WTC11 (cell line): ENCODE results near the gene GCC1. TPM values are rescaled to one million over a fixed set of nuclear protein-coding genes. Genes with fewer than 3 reads are reported as not detected.

Source experiments
- ATAC-seq: fragments of 200-7000 bp; cut with Tn5 transposase; 2 replicates; pipeline ENCODE4 v1.10.0; 2021; ENCODE audit warnings: mild to moderate bottlenecking, moderate library complexity
- CTCF ChIA-PET: fragments of 300-600 bp; sonication (Branson Sonifier 250); formaldehyde crosslinking; loops from one replicate; lab custom pipeline; 2021; ENCODE audit warnings: antibody characterized with exemption; lab: Charles Lee
- POLR2A ChIA-PET: fragments of 350-600 bp; sonication (Branson Sonifier 250); formaldehyde crosslinking; loops from one replicate; lab custom pipeline; 2021; ENCODE audit warnings: antibody characterized with exemption; lab: Charles Lee
- DNase-seq: peaks from one replicate; pipeline ENCODE4 v3.0.0; 2021; ENCODE audit warnings: low spot score
- H3K27ac Mint-ChIP-seq: 2 replicates; pipeline ENCODE4 v1.8.0; 2021; ENCODE audit warnings: mixed read lengths
- H3K27me3 Mint-ChIP-seq: 2 replicates; pipeline ENCODE4 v1.8.0; 2021; ENCODE audit warnings: low read depth, mild to moderate bottlenecking, moderate library complexity, mixed read lengths
- H3K36me3 Mint-ChIP-seq: 2 replicates; pipeline ENCODE4 v1.8.0; 2021; ENCODE audit warnings: mixed read lengths
- H3K4me1 Mint-ChIP-seq: 2 replicates; pipeline ENCODE4 v1.8.0; 2022; ENCODE audit warnings: mixed read lengths
- H3K4me3 Mint-ChIP-seq: 2 replicates; pipeline ENCODE4 v1.8.0; 2021; ENCODE audit warnings: mild to moderate bottlenecking, moderate library complexity, mixed read lengths
- H3K9me3 Mint-ChIP-seq: 2 replicates; pipeline ENCODE4 v1.8.0; 2021; ENCODE audit warnings: mixed read lengths
- ATF2 ChIP-seq: sonication (generic); formaldehyde crosslinking; IDR thresholded peaks from 2 replicates; pipeline ENCODE4 v1.8.1; 2022; ENCODE audit warnings: low read depth, missing genetic modification reagents, borderline replicate concordance
- ATF3 ChIP-seq: sonication (generic); formaldehyde crosslinking; conservative IDR thresholded peaks from 2 replicates; pipeline ENCODE4 v1.8.1; 2022; ENCODE audit warnings: mild to moderate bottlenecking, missing genetic modification reagents
- CBFB ChIP-seq: sonication (generic); formaldehyde crosslinking; IDR thresholded peaks from 2 replicates; pipeline ENCODE4 v1.8.1; 2022; ENCODE audit warnings: mild to moderate bottlenecking, low read depth, missing genetic modification reagents
- E2F5 ChIP-seq: sonication (generic); formaldehyde crosslinking; IDR thresholded peaks from 2 replicates; pipeline ENCODE4 v1.8.1; 2022; ENCODE audit warnings: mild to moderate bottlenecking, moderate library complexity, missing genetic modification reagents
- EMX1 ChIP-seq: fragments of 250-450 bp; sonication (Bioruptor Pico); IDR thresholded peaks from 2 replicates; pipeline ENCODE4 v1.8.0; 2021; ENCODE audit warnings: mild to moderate bottlenecking
- ESRRA ChIP-seq: sonication (generic); formaldehyde crosslinking; IDR thresholded peaks from 2 replicates; pipeline ENCODE4 v1.8.1; 2022; ENCODE audit warnings: mild to moderate bottlenecking, missing genetic modification reagents, borderline replicate concordance
- FOXP4 ChIP-seq: sonication (generic); formaldehyde crosslinking; IDR thresholded peaks from 2 replicates; pipeline ENCODE4 v1.8.0; 2022; ENCODE audit warnings: mild to moderate bottlenecking, missing genetic modification reagents
- HMGA2 ChIP-seq: fragments of 250-450 bp; sonication (Bioruptor Pico); IDR thresholded peaks from 2 replicates; pipeline ENCODE4 v1.4.0; 2021; ENCODE audit warnings: mild to moderate bottlenecking, moderate library complexity
- HMGXB4 ChIP-seq: sonication (generic); formaldehyde crosslinking; IDR thresholded peaks from 2 replicates; pipeline ENCODE4 v1.8.1; 2023; ENCODE audit warnings: mild to moderate bottlenecking, moderate library complexity, missing genetic modification reagents
- IRF2 ChIP-seq: sonication (generic); formaldehyde crosslinking; IDR thresholded peaks from 2 replicates; pipeline ENCODE4 v1.8.0; 2022; ENCODE audit warnings: low read depth, missing genetic modification reagents, borderline replicate concordance
- JAZF1 ChIP-seq: fragments of 250-450 bp; sonication (Bioruptor Pico); IDR thresholded peaks from 2 replicates; pipeline ENCODE4 v1.9.0; 2021; ENCODE audit warnings: moderate library complexity, mild to moderate bottlenecking, inconsistent platforms
- NFE2L1 ChIP-seq: sonication (generic); formaldehyde crosslinking; IDR thresholded peaks from 2 replicates; pipeline ENCODE4 v1.8.1; 2023; ENCODE audit warnings: missing genetic modification reagents
- OVOL2 ChIP-seq: fragments of 250-450 bp; sonication (Bioruptor Pico); IDR thresholded peaks from 2 replicates; pipeline ENCODE4 v1.9.0; 2021; ENCODE audit warnings: mild to moderate bottlenecking, borderline replicate concordance
- PRRX2 ChIP-seq: fragments of 250-450 bp; sonication (Bioruptor Pico); IDR thresholded peaks from 2 replicates; pipeline ENCODE4 v1.8.0; 2021; ENCODE audit warnings: mild to moderate bottlenecking
- RORB ChIP-seq: fragments of 250-450 bp; sonication (Bioruptor Pico); IDR thresholded peaks from 2 replicates; pipeline ENCODE4 v1.9.0; 2021; ENCODE audit warnings: mild to moderate bottlenecking
- SMAD4 ChIP-seq: sonication (generic); formaldehyde crosslinking; IDR thresholded peaks from 2 replicates; pipeline ENCODE4 v1.8.0; 2022; ENCODE audit warnings: mild to moderate bottlenecking, missing genetic modification reagents
- TCF7 ChIP-seq: sonication (generic); formaldehyde crosslinking; IDR thresholded peaks from 2 replicates; pipeline ENCODE4 v1.8.0; 2022; ENCODE audit warnings: mild to moderate bottlenecking, low read depth, missing genetic modification reagents, moderate library complexity
- ZNF121 ChIP-seq: sonication (generic); formaldehyde crosslinking; IDR thresholded peaks from 2 replicates; pipeline ENCODE4 v1.8.0; 2023; ENCODE audit warnings: missing genetic modification reagents
- ZNF263 ChIP-seq: sonication (generic); formaldehyde crosslinking; IDR thresholded peaks from 2 replicates; pipeline ENCODE4 v1.8.1; 2022; ENCODE audit warnings: low read depth, mild to moderate bottlenecking, moderate library complexity, missing genetic modification reagents
- ZNF416 ChIP-seq: fragments of 250-450 bp; sonication (Bioruptor Pico); IDR thresholded peaks from 2 replicates; pipeline ENCODE4 v1.9.0; 2021; ENCODE audit warnings: mild to moderate bottlenecking, inconsistent platforms
- ZNF423 ChIP-seq: fragments of 250-450 bp; sonication (Bioruptor Pico); IDR thresholded peaks from 2 replicates; pipeline ENCODE4 v2.1.2; 2022; ENCODE audit warnings: mild to moderate bottlenecking, moderate library complexity
- ZNF532 ChIP-seq: fragments of 250-450 bp; sonication (Bioruptor Pico); IDR thresholded peaks from 2 replicates; pipeline ENCODE4 v1.9.0; 2021; ENCODE audit warnings: mild to moderate bottlenecking, borderline replicate concordance
- total RNA-seq: library from RNA; stranded (reverse); gene quantifications from 3 replicates; pipeline ENCODE4 v1.2.3, GENCODE V29; 2021

The GCC1 gene
- total RNA-seq, 1 experiment from 2014 or later: 13.2 TPM

- ChIA-PET POLR2A (interaction anchor here (0.5 kb wide), 1 partner anchor 659 kb away, joined by 3 read pairs; no protein-coding TSS in a partner anchor), CTCF (interaction anchor here (0.8 to 1.8 kb wide), 3 partner anchors 31 to 93 kb away, joined by 3 to 6 read pairs (median 3); no protein-coding TSS in a partner anchor)
- Mint-ChIP-seq H3K27me3 (peaks cover 99% of the 10 kb centered on the region), H3K4me3 (peak overlapping the region; percentile 62; the same call in 1 of the 2 replicates), H3K27ac (no peak overlapping the region), H3K4me1 (peaks cover 14% of the 10 kb centered on the region), H3K9me3 (peaks cover 8% of the 10 kb centered on the region), H3K36me3 (no peaks in the 10 kb centered on the region)
- DNase-seq: no peak
- TF ChIP-seq EMX1 (no peak), ESRRA (CRISPR knock-in tag) (no peak), ZNF121 (CRISPR knock-in tag) (no peak), FOXP4 (CRISPR knock-in tag) (no peak), NFE2L1 (CRISPR knock-in tag) (no peak), E2F5 (CRISPR knock-in tag) (no peak), OVOL2 (CRISPR knock-in tag) (no peak), ZNF532 (CRISPR knock-in tag) (no peak)
- no peak for ATAC-seq
Observed at GRCh38 chr7:127535546-127536393, 49.6 kb downstream of the GCC1 start.

- H3K27me3 Mint-ChIP-seq: peaks cover 99% of the 10 kb centered on the region
- CTCF ChIA-PET: interaction anchor here (1.2 to 1.4 kb wide), 2 partner anchors 57 to 95 kb away, joined by 3 read pairs; no protein-coding TSS in a partner anchor
- no peak for TF ChIP-seq ZNF423 (CRISPR knock-in tag)
- TF ChIP-seq IRF2 (CRISPR knock-in tag): no peak
- no peak for TF ChIP-seq JAZF1 (CRISPR knock-in tag)
- TF ChIP-seq ATF2: no peak
- TF ChIP-seq HMGXB4 (CRISPR knock-in tag): no peak
- TF ChIP-seq ZNF263 (CRISPR knock-in tag): no peak
- TF ChIP-seq ATF3 (CRISPR knock-in tag): no peak
- no peak for TF ChIP-seq PRRX2
- no peak for TF ChIP-seq TCF7 (CRISPR knock-in tag)
- no peak for TF ChIP-seq RORB (CRISPR knock-in tag)
- no peak for TF ChIP-seq SMAD4 (CRISPR knock-in tag)
- TF ChIP-seq CBFB (CRISPR knock-in tag): no peak
- no peak for TF ChIP-seq ZNF416
- TF ChIP-seq FOXP4 (CRISPR knock-in tag): no peak
- no peak for TF ChIP-seq HMGA2 (CRISPR knock-in tag)
Observed at GRCh38 chr7:127534636-127535035, 50.8 kb downstream of the GCC1 start.

More at GRCh38 chr7:127534636-127535035, 50.8 kb downstream of the GCC1 start:
- no peak for DNase-seq
- POLR2A ChIA-PET: no interaction called here
- no peak overlapping the region for H3K27ac Mint-ChIP-seq
- no peak overlapping the region for H3K4me3 Mint-ChIP-seq
- H3K36me3 Mint-ChIP-seq: no peaks in the 10 kb centered on the region
- peaks cover 10% of the 10 kb centered on the region for H3K9me3 Mint-ChIP-seq
- peaks cover 14% of the 10 kb centered on the region for H3K4me1 Mint-ChIP-seq
- ATAC-seq: no peak
